ENCODE measurements around the gene CTU2. TPM values are rescaled to one million over a fixed set of nuclear protein-coding genes. Genes with fewer than 3 reads are reported as not detected.

CTU2 gene
- polyA plus RNA-seq, 1 of the 3 experiments (the other 2 are of a cell fraction) = 16.2 TPM

DNA sequence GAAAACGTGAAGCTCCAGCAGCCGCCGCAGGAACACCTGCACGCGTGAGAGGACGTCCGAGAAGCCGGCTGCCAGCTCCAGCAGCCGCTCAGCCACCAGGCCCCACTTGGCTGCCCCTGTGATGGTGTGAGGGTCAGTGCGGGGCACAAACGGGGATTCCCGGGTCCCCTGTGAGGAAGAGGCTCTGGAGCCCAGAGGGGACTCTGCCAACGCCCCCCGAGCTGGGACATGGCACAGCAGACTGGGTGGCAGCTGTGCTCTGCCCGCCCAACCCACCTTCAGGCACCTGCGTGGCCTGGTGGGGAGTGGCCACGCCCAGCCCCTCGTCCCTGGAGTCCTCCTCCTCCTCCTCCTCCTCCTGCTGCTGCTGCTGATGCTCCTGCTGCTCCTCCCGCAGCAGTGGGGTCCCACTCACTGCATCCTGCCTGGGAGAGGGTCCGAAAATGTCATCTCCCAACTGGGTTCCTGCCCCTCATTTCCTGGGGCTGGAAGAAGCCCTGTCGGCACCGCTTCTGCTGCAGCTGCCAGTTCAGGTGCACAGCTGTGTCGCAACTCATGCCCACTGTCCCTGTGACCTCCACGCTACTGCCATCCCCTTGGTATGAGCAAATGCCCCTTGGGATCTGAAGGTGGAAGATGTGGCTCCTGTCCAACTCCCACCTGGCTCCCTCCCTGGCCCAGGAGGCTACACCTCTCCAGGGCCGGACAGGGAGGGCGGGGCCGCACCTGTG is 27.5 kb downstream of the CTU2 start:
- peaks cover 35% of the 10 kb centered on the region for H4K20me1 ChIP-seq (ENCODE audit: insufficient read depth)
- no peak for DNase-seq
- H3F3A ChIP-seq (replicated peaks; ENCODE audit: insufficient read depth) = peaks cover 20% of the 10 kb centered on the region
- ChIA-PET CTCF (interaction anchor here (1.0 to 17.4 kb wide), 6 partner anchors 12 to 483 kb away, joined by 3 to 540 read pairs (median 8); partner anchors contain the start of genes GALNS and TRAPPC2L), POLR2A (no interaction called here)
- TF ChIP-seq FOSL2 (IDR thresholded peaks at IDR 0.05; ENCODE audit: borderline replicate concordance, low read depth) = no peak
- no peak for TF ChIP-seq MEF2A (IDR thresholded peaks at IDR 0.05; ENCODE audit: borderline replicate concordance, low read depth)
- no peak for TF ChIP-seq TAF1 (IDR thresholded peaks at IDR 0.05; ENCODE audit: borderline replicate concordance, low read depth, low read length)
- TF ChIP-seq, protein P1, sequence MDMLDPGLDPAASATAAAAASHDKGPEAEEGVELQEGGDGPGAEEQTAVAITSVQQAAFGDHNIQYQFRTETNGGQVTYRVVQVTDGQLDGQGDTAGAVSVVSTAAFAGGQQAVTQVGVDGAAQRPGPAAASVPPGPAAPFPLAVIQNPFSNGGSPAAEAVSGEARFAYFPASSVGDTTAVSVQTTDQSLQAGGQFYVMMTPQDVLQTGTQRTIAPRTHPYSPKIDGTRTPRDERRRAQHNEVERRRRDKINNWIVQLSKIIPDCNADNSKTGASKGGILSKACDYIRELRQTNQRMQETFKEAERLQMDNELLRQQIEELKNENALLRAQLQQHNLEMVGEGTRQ (IDR thresholded peaks at IDR 0.05; ENCODE audit: borderline replicate concordance, low read depth, low read length) = no peak
- TF ChIP-seq, protein P2, sequence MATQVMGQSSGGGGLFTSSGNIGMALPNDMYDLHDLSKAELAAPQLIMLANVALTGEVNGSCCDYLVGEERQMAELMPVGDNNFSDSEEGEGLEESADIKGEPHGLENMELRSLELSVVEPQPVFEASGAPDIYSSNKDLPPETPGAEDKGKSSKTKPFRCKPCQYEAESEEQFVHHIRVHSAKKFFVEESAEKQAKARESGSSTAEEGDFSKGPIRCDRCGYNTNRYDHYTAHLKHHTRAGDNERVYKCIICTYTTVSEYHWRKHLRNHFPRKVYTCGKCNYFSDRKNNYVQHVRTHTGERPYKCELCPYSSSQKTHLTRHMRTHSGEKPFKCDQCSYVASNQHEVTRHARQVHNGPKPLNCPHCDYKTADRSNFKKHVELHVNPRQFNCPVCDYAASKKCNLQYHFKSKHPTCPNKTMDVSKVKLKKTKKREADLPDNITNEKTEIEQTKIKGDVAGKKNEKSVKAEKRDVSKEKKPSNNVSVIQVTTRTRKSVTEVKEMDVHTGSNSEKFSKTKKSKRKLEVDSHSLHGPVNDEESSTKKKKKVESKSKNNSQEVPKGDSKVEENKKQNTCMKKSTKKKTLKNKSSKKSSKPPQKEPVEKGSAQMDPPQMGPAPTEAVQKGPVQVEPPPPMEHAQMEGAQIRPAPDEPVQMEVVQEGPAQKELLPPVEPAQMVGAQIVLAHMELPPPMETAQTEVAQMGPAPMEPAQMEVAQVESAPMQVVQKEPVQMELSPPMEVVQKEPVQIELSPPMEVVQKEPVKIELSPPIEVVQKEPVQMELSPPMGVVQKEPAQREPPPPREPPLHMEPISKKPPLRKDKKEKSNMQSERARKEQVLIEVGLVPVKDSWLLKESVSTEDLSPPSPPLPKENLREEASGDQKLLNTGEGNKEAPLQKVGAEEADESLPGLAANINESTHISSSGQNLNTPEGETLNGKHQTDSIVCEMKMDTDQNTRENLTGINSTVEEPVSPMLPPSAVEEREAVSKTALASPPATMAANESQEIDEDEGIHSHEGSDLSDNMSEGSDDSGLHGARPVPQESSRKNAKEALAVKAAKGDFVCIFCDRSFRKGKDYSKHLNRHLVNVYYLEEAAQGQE (IDR thresholded peaks at IDR 0.05; ENCODE audit: low read depth, low read length) = no peak
- no peak for TF ChIP-seq NRF1 (IDR thresholded peaks at IDR 0.05; ENCODE audit: low read depth, low read length)
- TF ChIP-seq, protein P3, sequence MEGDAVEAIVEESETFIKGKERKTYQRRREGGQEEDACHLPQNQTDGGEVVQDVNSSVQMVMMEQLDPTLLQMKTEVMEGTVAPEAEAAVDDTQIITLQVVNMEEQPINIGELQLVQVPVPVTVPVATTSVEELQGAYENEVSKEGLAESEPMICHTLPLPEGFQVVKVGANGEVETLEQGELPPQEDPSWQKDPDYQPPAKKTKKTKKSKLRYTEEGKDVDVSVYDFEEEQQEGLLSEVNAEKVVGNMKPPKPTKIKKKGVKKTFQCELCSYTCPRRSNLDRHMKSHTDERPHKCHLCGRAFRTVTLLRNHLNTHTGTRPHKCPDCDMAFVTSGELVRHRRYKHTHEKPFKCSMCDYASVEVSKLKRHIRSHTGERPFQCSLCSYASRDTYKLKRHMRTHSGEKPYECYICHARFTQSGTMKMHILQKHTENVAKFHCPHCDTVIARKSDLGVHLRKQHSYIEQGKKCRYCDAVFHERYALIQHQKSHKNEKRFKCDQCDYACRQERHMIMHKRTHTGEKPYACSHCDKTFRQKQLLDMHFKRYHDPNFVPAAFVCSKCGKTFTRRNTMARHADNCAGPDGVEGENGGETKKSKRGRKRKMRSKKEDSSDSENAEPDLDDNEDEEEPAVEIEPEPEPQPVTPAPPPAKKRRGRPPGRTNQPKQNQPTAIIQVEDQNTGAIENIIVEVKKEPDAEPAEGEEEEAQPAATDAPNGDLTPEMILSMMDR (IDR thresholded peaks at IDR 0.05) = no peak
- TF ChIP-seq, protein P4, sequence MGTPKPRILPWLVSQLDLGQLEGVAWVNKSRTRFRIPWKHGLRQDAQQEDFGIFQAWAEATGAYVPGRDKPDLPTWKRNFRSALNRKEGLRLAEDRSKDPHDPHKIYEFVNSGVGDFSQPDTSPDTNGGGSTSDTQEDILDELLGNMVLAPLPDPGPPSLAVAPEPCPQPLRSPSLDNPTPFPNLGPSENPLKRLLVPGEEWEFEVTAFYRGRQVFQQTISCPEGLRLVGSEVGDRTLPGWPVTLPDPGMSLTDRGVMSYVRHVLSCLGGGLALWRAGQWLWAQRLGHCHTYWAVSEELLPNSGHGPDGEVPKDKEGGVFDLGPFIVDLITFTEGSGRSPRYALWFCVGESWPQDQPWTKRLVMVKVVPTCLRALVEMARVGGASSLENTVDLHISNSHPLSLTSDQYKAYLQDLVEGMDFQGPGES (IDR thresholded peaks at IDR 0.05; ENCODE audit: low read depth, low read length) = no peak
- no peak for TF ChIP-seq TCF12 (IDR thresholded peaks at IDR 0.05)
- no peak for TF ChIP-seq POLR2AphosphoS5 (IDR thresholded peaks at IDR 0.05; ENCODE audit: low read depth, low read length)
- no peak for TF ChIP-seq ELF1 (IDR thresholded peaks at IDR 0.05)
- TF ChIP-seq FOXM1 (IDR thresholded peaks at IDR 0.05; ENCODE audit: low read depth) = no peak
- no peak for TF ChIP-seq CHD2 (IDR thresholded peaks at IDR 0.05; ENCODE audit: low read length, partially characterized antibody)
- no peak for TF ChIP-seq GABPA (IDR thresholded peaks at IDR 0.05; ENCODE audit: low read depth)
- no peak overlapping the region for H3K4me2 ChIP-seq
- H2AFZ ChIP-seq (ENCODE audit: low read depth) = no peak overlapping the region
- peaks cover 4 to 24% of the 10 kb centered on the region in 2 experiments; a peak in 2 of 4 replicates for H3K4me1 ChIP-seq (ENCODE audit: control insufficient read depth in 1 of 2, insufficient read depth in 2 of 2, low read depth in 1 of 2, low read length in 1 of 2)
- H3K36me3 ChIP-seq (replicated peaks in 1 of 2; ENCODE audit: control insufficient read depth in 1 of 2, insufficient read depth in 2 of 2, low read length in 1 of 2) = peaks cover 0 to 25% of the 10 kb centered on the region in 2 experiments
- WGBS (ENCODE audit: low lambda C conversion rate) = 95% methylated on average over 4 of the region's 27 CpGs
- H3K9me2 ChIP-seq = no peaks in the 10 kb centered on the region
- H3K27ac ChIP-seq (ENCODE audit: low read depth in 2 of 2, low read length in 1 of 2) = no peak overlapping the region
- H3K9ac ChIP-seq = no peak overlapping the region
- H3K27me3 ChIP-seq (ENCODE audit: insufficient read depth) = no peaks in the 10 kb centered on the region
- no peak overlapping the region for H3K4me3 ChIP-seq (ENCODE audit: low read depth in 2 of 2, low read length in 1 of 2)
- peaks cover 15% of the 10 kb centered on the region; the same call in 1 of the 2 replicates for H3K79me2 ChIP-seq (ENCODE audit: insufficient read depth)
- H3K9me3 ChIP-seq = no peaks in the 10 kb centered on the region
